Keratinocyte (primary cell): Measurements from ENCODE around the gene SAYSD1.

Source experiments
- CTCF ChIP-seq, 3 experiments: IDR thresholded peaks in 1 of 3; conservative IDR thresholded peaks in 1 of 3; optimal IDR thresholded peaks in 1 of 3; 2 replicates in 2 of 3; 3 replicates in 1 of 3; pipeline versions ENCODE3 to v1.5.1; 2011; ENCODE audit warnings: low read length in 3 of 3, mild to moderate bottlenecking in 3 of 3, moderate library complexity in 2 of 3, control low read depth in 1 of 3, inconsistent platforms in 1 of 3; ENCODE audit not compliant: insufficient read depth in 2 of 3; ENCODE audit errors: extremely low read depth in 1 of 3
- EZH2 ChIP-seq: IDR thresholded peaks from one replicate; pipeline ENCODE4 v1.6.1; 2012; ENCODE audit warnings: inconsistent platforms, mild to moderate bottlenecking, low read length, moderate library complexity

- TF ChIP-seq CTCF (optimal IDR thresholded peaks at IDR 0.05 in 1 of 3, IDR thresholded peaks at IDR 0.05 in 1 of 3, conservative IDR thresholded peaks at IDR 0.05 in 1 of 3; ENCODE audit: extremely low read depth in 1 of 3, insufficient read depth in 2 of 3, low read length in 3 of 3) (no peak), EZH2 (no peak)
These were observed 19.4 kb downstream of the SAYSD1 start for GRCh38 chr6:39095578-39095977.
